Measurements from ENCODE around the gene LILRA1.
"Not testable (repeated sequence)": the region's sequence is repeated elsewhere in the genome, so short reads cannot be mapped to it uniquely, and the experiment has no call there.

The LILRA1 gene

DNA sequence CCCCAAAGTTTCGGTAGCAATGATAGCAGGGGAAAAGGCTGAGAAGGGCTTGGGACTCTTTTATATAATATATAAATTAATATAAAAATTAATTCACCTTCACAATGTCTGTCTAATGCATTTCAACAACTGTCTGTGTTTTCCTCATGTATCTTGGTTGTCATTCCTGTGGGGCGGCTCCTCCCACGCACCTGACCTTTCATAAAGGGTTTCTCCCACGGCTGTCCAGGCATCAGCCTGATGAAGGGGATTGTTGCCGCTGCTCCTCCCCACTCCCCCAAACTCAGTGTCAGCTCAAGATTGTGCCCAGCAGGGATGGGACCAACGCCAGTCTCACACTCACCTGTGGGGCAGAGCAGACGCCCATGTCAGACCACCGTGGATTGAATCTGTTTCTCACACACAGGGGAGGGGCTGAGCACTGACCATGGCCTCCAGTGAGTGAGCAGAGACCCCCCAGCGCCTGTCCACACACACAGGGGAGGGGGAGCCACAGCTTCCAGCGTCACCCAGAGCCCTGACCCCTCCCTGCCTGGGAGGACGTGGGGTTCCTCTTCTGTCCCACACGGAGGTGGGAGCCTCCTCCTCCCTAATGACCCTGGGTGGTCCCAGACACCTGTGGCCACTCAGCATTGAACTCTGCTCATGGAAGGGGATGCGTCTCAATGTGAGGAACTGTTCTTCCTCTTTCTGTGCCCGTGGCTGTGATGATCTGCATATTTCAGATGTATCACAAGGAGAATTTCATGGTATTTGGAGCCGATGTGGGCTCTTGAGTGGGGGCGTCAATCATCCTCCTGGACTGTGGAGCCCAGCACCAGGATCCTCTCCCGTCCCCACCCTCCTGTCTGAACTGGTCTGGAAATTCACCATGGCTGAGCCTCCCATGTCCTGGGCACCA, 21.5 kb upstream of the LILRA1 start:
- H3K27ac ChIP-seq (replicated peaks): peak overlapping the region; percentile 95
- peak; percentile 57; the same call in 1 of the 2 replicates for TF ChIP-seq SPI1 (IDR thresholded peaks at IDR 0.05; ENCODE audit: borderline replicate concordance, low read depth)
- 0 out of 2 replicates have a peak overlapping the region, but pooled peaks have one; percentile 8 for H3K4me3 ChIP-seq (replicated peaks; ENCODE audit: insufficient read depth, low read length)
- H3K27me3 ChIP-seq (ENCODE audit: insufficient read depth, poor library complexity, severe bottlenecking): not testable (repeated sequence)
- peak in 1 of 2 experiments; percentile 74 for DNase-seq (ENCODE audit: low read depth in 1 of 2, low spot score in 1 of 2)

DNA sequence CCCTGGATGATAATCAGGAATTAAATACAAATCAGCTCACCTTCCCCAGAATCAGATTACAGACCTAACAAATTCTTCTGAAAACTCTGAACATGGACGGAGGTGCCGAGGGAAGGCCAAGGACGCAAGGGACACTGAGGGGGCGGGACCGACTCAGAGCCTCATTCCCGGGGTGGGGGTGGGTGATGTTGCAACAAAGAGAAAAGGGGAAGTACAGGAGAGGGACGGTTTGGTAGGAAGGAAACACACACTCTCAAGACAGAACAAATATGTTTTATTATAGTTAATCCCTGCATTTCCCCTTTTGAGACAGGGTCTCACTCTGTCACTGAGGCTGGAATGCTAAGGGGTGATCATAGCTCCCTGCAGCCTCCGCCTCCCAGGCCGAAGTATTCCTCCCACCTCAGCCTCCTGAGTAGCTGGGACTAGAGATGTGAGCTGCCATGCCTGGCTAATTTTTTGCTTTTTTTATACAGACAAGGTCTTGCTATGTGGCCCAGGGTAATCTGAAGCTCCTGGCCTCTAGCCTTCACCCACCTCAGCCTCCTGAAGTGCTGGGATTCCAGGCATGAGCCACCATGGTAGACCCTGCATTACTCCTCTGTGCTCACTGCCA, 20.6 kb upstream of the LILRA1 start:
- Histone ChIP-seq H3K4me3 (replicated peaks; ENCODE audit: insufficient read depth, low read length) (peak overlapping the region; percentile 36), H3K27me3 (ENCODE audit: insufficient read depth, poor library complexity, severe bottlenecking) (no peaks in the 10 kb centered on the region), H3K27ac (replicated peaks) (peak overlapping the region; percentile 95)
- no peak for TF ChIP-seq GABPA (IDR thresholded peaks at IDR 0.05; ENCODE audit: low read depth)
- peak; percentile 94 for TF ChIP-seq SPI1 (IDR thresholded peaks at IDR 0.05; ENCODE audit: borderline replicate concordance, low read depth)
- TF ChIP-seq, protein P1, sequence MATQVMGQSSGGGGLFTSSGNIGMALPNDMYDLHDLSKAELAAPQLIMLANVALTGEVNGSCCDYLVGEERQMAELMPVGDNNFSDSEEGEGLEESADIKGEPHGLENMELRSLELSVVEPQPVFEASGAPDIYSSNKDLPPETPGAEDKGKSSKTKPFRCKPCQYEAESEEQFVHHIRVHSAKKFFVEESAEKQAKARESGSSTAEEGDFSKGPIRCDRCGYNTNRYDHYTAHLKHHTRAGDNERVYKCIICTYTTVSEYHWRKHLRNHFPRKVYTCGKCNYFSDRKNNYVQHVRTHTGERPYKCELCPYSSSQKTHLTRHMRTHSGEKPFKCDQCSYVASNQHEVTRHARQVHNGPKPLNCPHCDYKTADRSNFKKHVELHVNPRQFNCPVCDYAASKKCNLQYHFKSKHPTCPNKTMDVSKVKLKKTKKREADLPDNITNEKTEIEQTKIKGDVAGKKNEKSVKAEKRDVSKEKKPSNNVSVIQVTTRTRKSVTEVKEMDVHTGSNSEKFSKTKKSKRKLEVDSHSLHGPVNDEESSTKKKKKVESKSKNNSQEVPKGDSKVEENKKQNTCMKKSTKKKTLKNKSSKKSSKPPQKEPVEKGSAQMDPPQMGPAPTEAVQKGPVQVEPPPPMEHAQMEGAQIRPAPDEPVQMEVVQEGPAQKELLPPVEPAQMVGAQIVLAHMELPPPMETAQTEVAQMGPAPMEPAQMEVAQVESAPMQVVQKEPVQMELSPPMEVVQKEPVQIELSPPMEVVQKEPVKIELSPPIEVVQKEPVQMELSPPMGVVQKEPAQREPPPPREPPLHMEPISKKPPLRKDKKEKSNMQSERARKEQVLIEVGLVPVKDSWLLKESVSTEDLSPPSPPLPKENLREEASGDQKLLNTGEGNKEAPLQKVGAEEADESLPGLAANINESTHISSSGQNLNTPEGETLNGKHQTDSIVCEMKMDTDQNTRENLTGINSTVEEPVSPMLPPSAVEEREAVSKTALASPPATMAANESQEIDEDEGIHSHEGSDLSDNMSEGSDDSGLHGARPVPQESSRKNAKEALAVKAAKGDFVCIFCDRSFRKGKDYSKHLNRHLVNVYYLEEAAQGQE (IDR thresholded peaks at IDR 0.05; ENCODE audit: insufficient replicate concordance, low read depth): peak; percentile 28
- DNase-seq (ENCODE audit: low read depth in 1 of 2, low spot score in 1 of 2): peak; percentile 77 to 86

DNA sequence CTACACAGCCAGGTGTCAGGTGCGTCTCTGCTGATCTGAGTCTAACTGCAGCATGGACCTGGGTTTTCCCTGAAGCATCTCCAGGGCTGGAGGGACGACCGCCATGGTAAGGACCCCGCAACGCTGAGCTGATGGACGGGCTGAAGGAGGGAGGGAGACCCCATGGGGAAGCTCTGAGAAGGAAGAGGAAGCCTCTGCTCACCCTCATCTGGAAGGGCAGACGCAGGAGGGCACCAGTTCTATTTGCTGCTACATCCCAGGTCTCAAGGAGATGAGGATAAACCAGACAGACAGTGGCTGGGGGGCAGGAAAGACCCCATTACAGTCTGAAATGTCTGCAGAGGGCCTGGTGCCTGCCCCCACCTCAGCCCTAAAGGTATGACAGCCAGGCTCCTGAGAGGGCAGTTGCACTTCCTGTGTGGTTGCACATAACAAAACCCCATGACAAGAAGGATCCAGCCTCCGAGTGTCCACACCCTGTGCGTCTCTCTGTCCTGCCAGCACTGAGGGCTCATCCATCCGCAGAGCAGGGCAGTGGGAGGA, 20.0 kb upstream of the LILRA1 start, which contains the start of gene LILRA2:
Gene LILRA2 (plus strand): TSS at position 461 of the 543 bp plus-strand sequence. CDS start 89 bp downstream, outside the sequence.
- DNase-seq (ENCODE audit: low read depth in 1 of 2, low spot score in 1 of 2): peak; percentile 45 to 80
- H3K27ac ChIP-seq (replicated peaks): peak within 1 kb of the TSS; percentile 95
- peak within 1 kb of the TSS; percentile 36 for H3K4me3 ChIP-seq (replicated peaks; ENCODE audit: insufficient read depth, low read length)
- TF ChIP-seq, protein P2, sequence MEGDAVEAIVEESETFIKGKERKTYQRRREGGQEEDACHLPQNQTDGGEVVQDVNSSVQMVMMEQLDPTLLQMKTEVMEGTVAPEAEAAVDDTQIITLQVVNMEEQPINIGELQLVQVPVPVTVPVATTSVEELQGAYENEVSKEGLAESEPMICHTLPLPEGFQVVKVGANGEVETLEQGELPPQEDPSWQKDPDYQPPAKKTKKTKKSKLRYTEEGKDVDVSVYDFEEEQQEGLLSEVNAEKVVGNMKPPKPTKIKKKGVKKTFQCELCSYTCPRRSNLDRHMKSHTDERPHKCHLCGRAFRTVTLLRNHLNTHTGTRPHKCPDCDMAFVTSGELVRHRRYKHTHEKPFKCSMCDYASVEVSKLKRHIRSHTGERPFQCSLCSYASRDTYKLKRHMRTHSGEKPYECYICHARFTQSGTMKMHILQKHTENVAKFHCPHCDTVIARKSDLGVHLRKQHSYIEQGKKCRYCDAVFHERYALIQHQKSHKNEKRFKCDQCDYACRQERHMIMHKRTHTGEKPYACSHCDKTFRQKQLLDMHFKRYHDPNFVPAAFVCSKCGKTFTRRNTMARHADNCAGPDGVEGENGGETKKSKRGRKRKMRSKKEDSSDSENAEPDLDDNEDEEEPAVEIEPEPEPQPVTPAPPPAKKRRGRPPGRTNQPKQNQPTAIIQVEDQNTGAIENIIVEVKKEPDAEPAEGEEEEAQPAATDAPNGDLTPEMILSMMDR (IDR thresholded peaks at IDR 0.05; ENCODE audit: insufficient read depth, low read length): no peak
- TF ChIP-seq POLR2AphosphoS5 (IDR thresholded peaks at IDR 0.05; ENCODE audit: low read depth): 0 out of 2 replicates have a peak, but pooled peaks have one; percentile 64
- peak; percentile 35; the same call in 1 of the 2 replicates for TF ChIP-seq SPI1 (IDR thresholded peaks at IDR 0.05; ENCODE audit: borderline replicate concordance, low read depth)
- H3K27me3 ChIP-seq (ENCODE audit: insufficient read depth, poor library complexity, severe bottlenecking): no peaks in the 10 kb centered on the region

DNA sequence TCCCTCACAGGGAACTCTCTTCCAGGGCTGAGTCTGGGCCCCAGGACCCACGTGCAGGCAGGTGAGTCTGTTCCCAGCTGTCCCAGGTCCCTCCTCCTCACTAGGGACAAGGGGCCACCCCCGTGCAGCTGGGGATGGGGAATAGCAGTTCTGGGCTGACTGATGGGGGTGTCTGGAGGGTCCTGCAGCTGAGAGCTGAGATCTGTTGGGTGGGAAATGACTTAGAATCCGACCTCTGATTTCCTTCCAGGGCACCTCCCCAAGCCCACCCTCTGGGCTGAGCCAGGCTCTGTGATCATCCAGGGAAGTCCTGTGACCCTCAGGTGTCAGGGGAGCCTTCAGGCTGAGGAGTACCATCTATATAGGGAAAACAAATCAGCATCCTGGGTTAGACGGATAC, 19.4 kb upstream of the LILRA1 start:
- H3K27ac ChIP-seq (replicated peaks): peak overlapping the region; percentile 95
- no peak for TF ChIP-seq POLR2AphosphoS5 (IDR thresholded peaks at IDR 0.05; ENCODE audit: low read depth)
- TF ChIP-seq GABPA (IDR thresholded peaks at IDR 0.05; ENCODE audit: low read depth): no peak
- no peak for TF ChIP-seq SPI1 (IDR thresholded peaks at IDR 0.05; ENCODE audit: borderline replicate concordance, low read depth)
- TF ChIP-seq, protein P2 (IDR thresholded peaks at IDR 0.05; ENCODE audit: insufficient read depth, low read length): no peak
- peak overlapping the region; percentile 36 for H3K4me3 ChIP-seq (replicated peaks; ENCODE audit: insufficient read depth, low read length)
- no peaks in the 10 kb centered on the region for H3K27me3 ChIP-seq (ENCODE audit: insufficient read depth, poor library complexity, severe bottlenecking)
- no peak for DNase-seq (ENCODE audit: low read depth in 1 of 2, low spot score in 1 of 2)

DNA sequence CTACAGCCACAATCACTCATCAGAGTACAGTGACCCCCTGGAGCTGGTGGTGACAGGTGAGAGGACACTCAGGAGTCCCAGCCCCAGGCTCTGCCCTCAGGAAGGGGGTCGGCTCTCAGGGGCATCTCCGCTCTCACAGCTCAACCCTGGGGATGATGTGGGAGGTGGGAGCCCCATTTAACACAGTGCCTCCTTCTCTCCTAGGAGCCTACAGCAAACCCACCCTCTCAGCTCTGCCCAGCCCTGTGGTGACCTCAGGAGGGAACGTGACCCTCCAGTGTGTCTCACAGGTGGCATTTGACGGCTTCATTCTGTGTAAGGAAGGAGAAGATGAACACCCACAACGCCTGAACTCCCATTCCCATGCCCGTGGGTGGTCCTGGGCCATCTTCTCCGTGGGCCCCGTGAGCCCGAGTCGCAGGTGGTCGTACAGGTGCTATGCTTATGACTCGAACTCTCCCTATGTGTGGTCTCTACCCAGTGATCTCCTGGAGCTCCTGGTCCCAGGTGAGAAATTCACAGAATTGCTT, 18.8 kb upstream of the LILRA1 start:
- Histone ChIP-seq H3K27ac (replicated peaks) (peak overlapping the region; percentile 95), H3K4me3 (replicated peaks; ENCODE audit: insufficient read depth, low read length) (peak overlapping the region; percentile 36), H3K27me3 (ENCODE audit: insufficient read depth, poor library complexity, severe bottlenecking) (no peaks in the 10 kb centered on the region)
- no peak for DNase-seq (ENCODE audit: low read depth in 1 of 2, low spot score in 1 of 2)
- TF ChIP-seq, protein P2 (IDR thresholded peaks at IDR 0.05; ENCODE audit: insufficient read depth, low read length): no peak
- TF ChIP-seq GABPA (IDR thresholded peaks at IDR 0.05; ENCODE audit: low read depth): no peak
- TF ChIP-seq, protein P1 (IDR thresholded peaks at IDR 0.05; ENCODE audit: insufficient replicate concordance, low read depth): no peak
- TF ChIP-seq POLR2AphosphoS5 (IDR thresholded peaks at IDR 0.05; ENCODE audit: low read depth): no peak
- no peak for TF ChIP-seq SPI1 (IDR thresholded peaks at IDR 0.05; ENCODE audit: borderline replicate concordance, low read depth)

DNA sequence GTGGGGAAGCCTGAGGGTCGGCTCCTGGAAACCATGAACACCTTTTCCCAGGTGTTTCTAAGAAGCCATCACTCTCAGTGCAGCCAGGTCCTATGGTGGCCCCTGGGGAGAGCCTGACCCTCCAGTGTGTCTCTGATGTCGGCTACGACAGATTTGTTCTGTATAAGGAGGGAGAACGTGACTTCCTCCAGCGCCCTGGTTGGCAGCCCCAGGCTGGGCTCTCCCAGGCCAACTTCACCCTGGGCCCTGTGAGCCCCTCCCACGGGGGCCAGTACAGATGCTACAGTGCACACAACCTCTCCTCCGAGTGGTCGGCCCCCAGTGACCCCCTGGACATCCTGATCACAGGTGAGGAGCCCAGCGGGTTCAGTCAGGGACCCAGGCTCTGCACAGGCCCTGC, 18.2 kb upstream of the LILRA1 start:
- H3K4me3 ChIP-seq (replicated peaks; ENCODE audit: insufficient read depth, low read length); H3K27ac ChIP-seq (replicated peaks); DNase-seq (ENCODE audit: low read depth in 1 of 2, low spot score in 1 of 2); H3K27me3 ChIP-seq (ENCODE audit: insufficient read depth, poor library complexity, severe bottlenecking): not testable (repeated sequence)

All from HL-60 (cell line).